Measurements from ENCODE around the gene MYOM1.

Gene MYOM1

GRCh38 chr18:3152294-3152693 lies 67.5 kb downstream of the MYOM1 start:
- no peak for TF ChIP-seq MAX (IDR thresholded peaks at IDR 0.05)

- TF ChIP-seq TAF1 (IDR thresholded peaks at IDR 0.05; ENCODE audit: low read depth), result no peak
- peak; percentile 65 for TF ChIP-seq RAD21 (IDR thresholded peaks at IDR 0.05; ENCODE audit: low read depth)
Observed at GRCh38 chr18:3151399-3152264, 68.1 kb downstream of the MYOM1 start.

- no peak for TF ChIP-seq TEAD4 (IDR thresholded peaks at IDR 0.05)
- no peak for TF ChIP-seq REST (IDR thresholded peaks at IDR 0.05; ENCODE audit: low read depth)
- TF ChIP-seq TAF1 (IDR thresholded peaks at IDR 0.05; ENCODE audit: low read depth), result no peak
- TF ChIP-seq YY1 (IDR thresholded peaks at IDR 0.05; ENCODE audit: low read depth), result no peak
- no peak for TF ChIP-seq NFIC (IDR thresholded peaks at IDR 0.05)
- no peak for TF ChIP-seq ZBTB7A (IDR thresholded peaks at IDR 0.05; ENCODE audit: low read depth)
- no peak for TF ChIP-seq USF1 (IDR thresholded peaks at IDR 0.05)
- no peak for TF ChIP-seq CREB1 (IDR thresholded peaks at IDR 0.05; ENCODE audit: low read depth)
- no peak for TF ChIP-seq FOXM1 (IDR thresholded peaks at IDR 0.05; ENCODE audit: borderline replicate concordance, low read depth)
- TF ChIP-seq EGR1 (IDR thresholded peaks at IDR 0.05), result no peak
- no peak for TF ChIP-seq RAD21 (IDR thresholded peaks at IDR 0.05; ENCODE audit: low read depth)
- no peak for TF ChIP-seq MAX (IDR thresholded peaks at IDR 0.05)
- TF ChIP-seq CEBPB (IDR thresholded peaks at IDR 0.05), result no peak
- no peak for TF ChIP-seq TCF12 (IDR thresholded peaks at IDR 0.05; ENCODE audit: low read depth)
- no peak for TF ChIP-seq EP300 (IDR thresholded peaks at IDR 0.05; ENCODE audit: borderline replicate concordance)
Observed at GRCh38 chr18:3150688-3151087, 69.1 kb downstream of the MYOM1 start.

GRCh38 chr18:3150274-3150673 lies 69.5 kb downstream of the MYOM1 start:
- TF ChIP-seq TEAD4 (IDR thresholded peaks at IDR 0.05), result no peak
- no peak for TF ChIP-seq CREB1 (IDR thresholded peaks at IDR 0.05; ENCODE audit: low read depth)
- no peak for TF ChIP-seq CEBPB (IDR thresholded peaks at IDR 0.05)
- no peak for TF ChIP-seq EGR1 (IDR thresholded peaks at IDR 0.05)
- no peak for TF ChIP-seq TCF12 (IDR thresholded peaks at IDR 0.05; ENCODE audit: low read depth)
- TF ChIP-seq RAD21 (IDR thresholded peaks at IDR 0.05; ENCODE audit: low read depth), result no peak
- TF ChIP-seq ZBTB7A (IDR thresholded peaks at IDR 0.05; ENCODE audit: low read depth), result no peak
- no peak for TF ChIP-seq YY1 (IDR thresholded peaks at IDR 0.05; ENCODE audit: low read depth)
- no peak for TF ChIP-seq EP300 (IDR thresholded peaks at IDR 0.05; ENCODE audit: borderline replicate concordance)
- no peak for TF ChIP-seq TAF1 (IDR thresholded peaks at IDR 0.05; ENCODE audit: low read depth)
- no peak for TF ChIP-seq USF1 (IDR thresholded peaks at IDR 0.05)
- TF ChIP-seq FOXM1 (IDR thresholded peaks at IDR 0.05; ENCODE audit: borderline replicate concordance, low read depth), result no peak
- no peak for TF ChIP-seq MAX (IDR thresholded peaks at IDR 0.05)
- TF ChIP-seq NFIC (IDR thresholded peaks at IDR 0.05), result no peak
- TF ChIP-seq REST (IDR thresholded peaks at IDR 0.05; ENCODE audit: low read depth), result no peak

- TF ChIP-seq ZBTB7A (IDR thresholded peaks at IDR 0.05; ENCODE audit: low read depth), result no peak
- TF ChIP-seq REST (IDR thresholded peaks at IDR 0.05; ENCODE audit: low read depth), result no peak; the same call in 1 of the 2 replicates
- no peak for TF ChIP-seq EP300 (IDR thresholded peaks at IDR 0.05; ENCODE audit: borderline replicate concordance)
- TF ChIP-seq TCF12 (IDR thresholded peaks at IDR 0.05; ENCODE audit: low read depth), result no peak
- TF ChIP-seq RAD21 (IDR thresholded peaks at IDR 0.05; ENCODE audit: low read depth), result no peak
- TF ChIP-seq NFIC (IDR thresholded peaks at IDR 0.05), result no peak
- TF ChIP-seq FOXM1 (IDR thresholded peaks at IDR 0.05; ENCODE audit: borderline replicate concordance, low read depth), result no peak
- TF ChIP-seq YY1 (IDR thresholded peaks at IDR 0.05; ENCODE audit: low read depth), result no peak
- TF ChIP-seq USF1 (IDR thresholded peaks at IDR 0.05), result no peak
- no peak for TF ChIP-seq TAF1 (IDR thresholded peaks at IDR 0.05; ENCODE audit: low read depth)
- no peak for TF ChIP-seq EGR1 (IDR thresholded peaks at IDR 0.05)
- no peak for TF ChIP-seq TEAD4 (IDR thresholded peaks at IDR 0.05)
- TF ChIP-seq CEBPB (IDR thresholded peaks at IDR 0.05), result no peak
- TF ChIP-seq CREB1 (IDR thresholded peaks at IDR 0.05; ENCODE audit: low read depth), result no peak
- TF ChIP-seq MAX (IDR thresholded peaks at IDR 0.05), result no peak
Observed at GRCh38 chr18:3148930-3149535, 70.7 kb downstream of the MYOM1 start.

Data from Ishikawa (cell line).